WERI-Rb-1 (cell line): ENCODE results near the gene PTK7.

Experiments used
- DNase-seq: peaks from one replicate; pipeline ENCODE4 v3.0.0-alpha.2; 2020
- H3K27ac ChIP-seq: fragments of 250-450 bp; sonication (Bioruptor Pico); 2 replicates; pipeline ENCODE4 v1.5.1; 2020; ENCODE audit warnings: mild to moderate bottlenecking, moderate library complexity
- H3K27me3 ChIP-seq: fragments of 250-450 bp; sonication (Bioruptor Pico); 2 replicates; pipeline ENCODE4 v1.5.1; 2021; ENCODE audit warnings: mild to moderate bottlenecking, low read depth, moderate library complexity; ENCODE audit not compliant: insufficient read depth, severe bottlenecking
- H3K36me3 ChIP-seq: fragments of 250-450 bp; sonication (Bioruptor Pico); 2 replicates; pipeline ENCODE4 v1.5.1; 2020; ENCODE audit warnings: mild to moderate bottlenecking, moderate library complexity
- H3K4me3 ChIP-seq: 2 replicates; pipeline ENCODE4 v1.5.1; 2011; ENCODE audit warnings: low read depth, mild to moderate bottlenecking, control low read depth, low read length
- H3K9me3 ChIP-seq: fragments of 250-450 bp; sonication (Bioruptor Pico); 2 replicates; pipeline ENCODE4 v1.5.1; 2021; ENCODE audit warnings: mild to moderate bottlenecking, moderate library complexity; ENCODE audit not compliant: severe bottlenecking
- CTCF ChIP-seq: IDR thresholded peaks from 2 replicates; pipeline ENCODE4 v1.5.1; 2011; ENCODE audit warnings: low read depth, mild to moderate bottlenecking, control low read depth, inconsistent platforms, low read length

Gene PTK7

GRCh38 chr6:43052225-43052841 lies 23.8 kb upstream of the PTK7 start:
- peak overlapping the region; percentile 93 for H3K27ac ChIP-seq
- no peaks in the 10 kb centered on the region for H3K9me3 ChIP-seq
- no peak for TF ChIP-seq CTCF
- peaks cover 86% of the 10 kb centered on the region for H3K36me3 ChIP-seq
- no peak overlapping the region for H3K4me3 ChIP-seq
- no peak for DNase-seq
- H3K27me3 ChIP-seq, result no peaks in the 10 kb centered on the region

GRCh38 chr6:43052842-43053544 lies 23.1 kb upstream of the PTK7 start:
- no peak for DNase-seq
- Histone ChIP-seq H3K27me3 (no peaks in the 10 kb centered on the region), H3K36me3 (peaks cover 86% of the 10 kb centered on the region), H3K4me3 (peak overlapping the region; percentile 77), H3K9me3 (no peaks in the 10 kb centered on the region), H3K27ac (peak overlapping the region; percentile 93)
- peak; percentile 27; the same call in 1 of the 2 replicates for TF ChIP-seq CTCF

- no peak; the same call in 1 of the 2 replicates for TF ChIP-seq CTCF
- Histone ChIP-seq H3K27me3 (no peaks in the 10 kb centered on the region), H3K36me3 (peaks cover 85% of the 10 kb centered on the region), H3K9me3 (no peaks in the 10 kb centered on the region), H3K27ac (peak within 1 kb of the TSS; percentile 93), H3K4me3 (peak within 1 kb of the TSS; percentile 77)
- peak; percentile 98 for DNase-seq
These were observed 22.4 kb upstream of the PTK7 start, which contains the start of gene CUL7 for GRCh38 chr6:43053545-43054205. Gene CUL7, minus strand, starts transcription at chr6:43053851. Its CDS starts 1,063 bp downstream, at chr6:43052788.

GRCh38 chr6:43054206-43054943 lies 21.7 kb upstream of the PTK7 start:
- peaks cover 79% of the 10 kb centered on the region for H3K36me3 ChIP-seq
- H3K4me3 ChIP-seq, result peak overlapping the region; percentile 77
- TF ChIP-seq CTCF, result no peak
- peak overlapping the region; percentile 93 for H3K27ac ChIP-seq
- H3K9me3 ChIP-seq, result no peaks in the 10 kb centered on the region
- H3K27me3 ChIP-seq, result no peaks in the 10 kb centered on the region
- no peak for DNase-seq

GRCh38 chr6:43055966-43056365 lies 20.1 kb upstream of the PTK7 start:
- no peak for DNase-seq
- Histone ChIP-seq H3K4me3 (no peak overlapping the region), H3K36me3 (peaks cover 63% of the 10 kb centered on the region), H3K27ac (no peak overlapping the region), H3K27me3 (no peaks in the 10 kb centered on the region), H3K9me3 (no peaks in the 10 kb centered on the region)
- TF ChIP-seq CTCF, result no peak
